Esophagus squamous epithelium (tissue), 4 donors: Measurements from ENCODE around the gene OR4F6.

ENCODE experiments used
- POLR2A ChIP-seq, 4 donors: fragments of 450-650 bp; IDR thresholded peaks; one replicate each; pipeline ENCODE4 v1.6.1; 2017; ENCODE audit warnings: antibody characterized with exemption in 4 of 4, mild to moderate bottlenecking in 4 of 4, moderate library complexity in 3 of 4
- TF ChIP-seq, protein P1 (sequence below), 6 experiments: fragments of 450-650 bp in 4 of 6; fragments of 200-600 bp in 2 of 6; sonication (generic) in 2 of 6; IDR thresholded peaks; one replicate each; pipeline ENCODE4 v1.5.1; 2016 to 2019; ENCODE audit warnings: antibody characterized with exemption in 6 of 6, mild to moderate bottlenecking in 4 of 6, moderate library complexity in 4 of 6

- TF ChIP-seq, protein P1, sequence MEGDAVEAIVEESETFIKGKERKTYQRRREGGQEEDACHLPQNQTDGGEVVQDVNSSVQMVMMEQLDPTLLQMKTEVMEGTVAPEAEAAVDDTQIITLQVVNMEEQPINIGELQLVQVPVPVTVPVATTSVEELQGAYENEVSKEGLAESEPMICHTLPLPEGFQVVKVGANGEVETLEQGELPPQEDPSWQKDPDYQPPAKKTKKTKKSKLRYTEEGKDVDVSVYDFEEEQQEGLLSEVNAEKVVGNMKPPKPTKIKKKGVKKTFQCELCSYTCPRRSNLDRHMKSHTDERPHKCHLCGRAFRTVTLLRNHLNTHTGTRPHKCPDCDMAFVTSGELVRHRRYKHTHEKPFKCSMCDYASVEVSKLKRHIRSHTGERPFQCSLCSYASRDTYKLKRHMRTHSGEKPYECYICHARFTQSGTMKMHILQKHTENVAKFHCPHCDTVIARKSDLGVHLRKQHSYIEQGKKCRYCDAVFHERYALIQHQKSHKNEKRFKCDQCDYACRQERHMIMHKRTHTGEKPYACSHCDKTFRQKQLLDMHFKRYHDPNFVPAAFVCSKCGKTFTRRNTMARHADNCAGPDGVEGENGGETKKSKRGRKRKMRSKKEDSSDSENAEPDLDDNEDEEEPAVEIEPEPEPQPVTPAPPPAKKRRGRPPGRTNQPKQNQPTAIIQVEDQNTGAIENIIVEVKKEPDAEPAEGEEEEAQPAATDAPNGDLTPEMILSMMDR (IDR thresholded peaks at IDR 0.05): no peak
- TF ChIP-seq POLR2A (IDR thresholded peaks at IDR 0.05): no peak
Measured at GRCh38 chr15:101799665-101800064, 3.6 kb upstream of the OR4F6 start.
